GM11168 (cell line): Measurements from ENCODE around the gene KIF12.

Source experiments
- in situ Hi-C: fragments of 300-500 bp; cut with MboI; formaldehyde crosslinking; loops from one replicate; pipeline ENCODE4 v1.12.0; 2022; ENCODE audit warnings: low sequenced_read_pairs; ENCODE audit not compliant: unreplicated experiment

The KIF12 gene

GRCh38 chr9:114071197-114071795, 27.8 kb downstream of the KIF12 start:
- in situ Hi-C loops, result no loop called here

GRCh38 chr9:114070188-114071103, 28.6 kb downstream of the KIF12 start:
- in situ Hi-C loops, result no loop called here

GRCh38 chr9:114069476-114070187, 29.5 kb downstream of the KIF12 start:
- in situ Hi-C loops, result no loop called here

GRCh38 chr9:114065304-114065703, 33.8 kb downstream of the KIF12 start:
- in situ Hi-C loops, result no loop called here

GRCh38 chr9:114061830-114062474, 37.1 kb downstream of the KIF12 start:
- in situ Hi-C loops, result no loop called here

- in situ Hi-C loops, result no loop called here
Observed at GRCh38 chr9:114061292-114061691, 37.8 kb downstream of the KIF12 start.

GRCh38 chr9:114060711-114061110, 38.4 kb downstream of the KIF12 start:
- in situ Hi-C loops, result no loop called here

- in situ Hi-C loops, result no loop called here
Observed at GRCh38 chr9:114060070-114060469, 39.0 kb downstream of the KIF12 start.

GRCh38 chr9:114059047-114059803, 39.9 kb downstream of the KIF12 start:
- in situ Hi-C loops, result no loop called here

- in situ Hi-C loops, result no loop called here
Observed at GRCh38 chr9:114058688-114059046, 40.4 kb downstream of the KIF12 start.

GRCh38 chr9:114057161-114057885, 41.8 kb downstream of the KIF12 start:
- in situ Hi-C loops, result no loop called here

- in situ Hi-C loops, result no loop called here
Observed at GRCh38 chr9:114056527-114056926, 42.6 kb downstream of the KIF12 start.

GRCh38 chr9:114055894-114056293, 43.2 kb downstream of the KIF12 start:
- in situ Hi-C loops, result no loop called here

GRCh38 chr9:114055061-114055460, 44.0 kb downstream of the KIF12 start:
- in situ Hi-C loops, result no loop called here

GRCh38 chr9:114054191-114054690, 44.9 kb downstream of the KIF12 start:
- in situ Hi-C loops, result no loop called here

- in situ Hi-C loops, result no loop called here
Observed at GRCh38 chr9:114053246-114054005, 45.7 kb downstream of the KIF12 start.

- in situ Hi-C loops, result no loop called here
Observed at GRCh38 chr9:114051706-114052105, 47.4 kb downstream of the KIF12 start.

GRCh38 chr9:114051281-114051680, 47.8 kb downstream of the KIF12 start:
- in situ Hi-C loops, result no loop called here
